A673 (cell line): ENCODE results near the gene GCC2.

Experiments
- EZH2 ChIP-seq: fragments of 200-600 bp; sonication (generic); IDR thresholded peaks from 2 replicates; pipeline ENCODE4 v1.6.1; 2017; ENCODE audit warnings: borderline replicate concordance, low read depth, mild to moderate bottlenecking, mixed read lengths, antibody characterized with exemption, low read length; ENCODE audit not compliant: poor library complexity, severe bottlenecking
- TF ChIP-seq, protein P1 (sequence below): fragments of 300-800, 200-600 bp; sonication (generic); conservative IDR thresholded peaks from 2 replicates; pipeline ENCODE4 v1.5.1; 2017; ENCODE audit warnings: low read depth, mild to moderate bottlenecking, antibody characterized with exemption, low read length, moderate library complexity, mixed read lengths

DNA sequence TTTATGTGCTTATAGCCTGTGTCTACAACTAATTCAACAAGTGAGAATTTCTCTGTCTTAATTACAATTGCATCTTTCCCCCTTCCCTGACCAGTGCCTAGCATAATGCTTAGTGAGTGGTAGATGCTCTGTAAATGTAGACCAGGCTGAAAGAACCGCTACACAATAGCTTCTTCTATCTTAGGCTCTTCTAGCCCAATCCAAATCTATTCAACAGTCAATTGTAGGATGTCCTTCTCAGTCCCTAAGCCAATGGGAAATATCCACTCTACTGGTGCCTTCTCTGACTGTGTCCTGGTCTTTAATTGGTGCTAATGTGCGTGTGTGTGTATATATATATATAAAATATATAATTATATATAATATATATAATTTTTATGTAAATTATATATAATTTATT, 34.1 kb upstream of the GCC2 start:
- TF ChIP-seq, protein P1, sequence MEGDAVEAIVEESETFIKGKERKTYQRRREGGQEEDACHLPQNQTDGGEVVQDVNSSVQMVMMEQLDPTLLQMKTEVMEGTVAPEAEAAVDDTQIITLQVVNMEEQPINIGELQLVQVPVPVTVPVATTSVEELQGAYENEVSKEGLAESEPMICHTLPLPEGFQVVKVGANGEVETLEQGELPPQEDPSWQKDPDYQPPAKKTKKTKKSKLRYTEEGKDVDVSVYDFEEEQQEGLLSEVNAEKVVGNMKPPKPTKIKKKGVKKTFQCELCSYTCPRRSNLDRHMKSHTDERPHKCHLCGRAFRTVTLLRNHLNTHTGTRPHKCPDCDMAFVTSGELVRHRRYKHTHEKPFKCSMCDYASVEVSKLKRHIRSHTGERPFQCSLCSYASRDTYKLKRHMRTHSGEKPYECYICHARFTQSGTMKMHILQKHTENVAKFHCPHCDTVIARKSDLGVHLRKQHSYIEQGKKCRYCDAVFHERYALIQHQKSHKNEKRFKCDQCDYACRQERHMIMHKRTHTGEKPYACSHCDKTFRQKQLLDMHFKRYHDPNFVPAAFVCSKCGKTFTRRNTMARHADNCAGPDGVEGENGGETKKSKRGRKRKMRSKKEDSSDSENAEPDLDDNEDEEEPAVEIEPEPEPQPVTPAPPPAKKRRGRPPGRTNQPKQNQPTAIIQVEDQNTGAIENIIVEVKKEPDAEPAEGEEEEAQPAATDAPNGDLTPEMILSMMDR: no peak
- no peak for TF ChIP-seq EZH2
